Amniotic epithelial cell (primary cell): Measurements from ENCODE around the gene QRFP.
"Not testable (repeated sequence)": the region's sequence is repeated elsewhere in the genome, so short reads cannot be mapped to it uniquely, and the experiment has no call there.

Experiments used
- DNase-seq: peaks from one replicate; pipeline ENCODE4 v3.0.0-alpha.2; 2010; ENCODE audit warnings: low read depth

Gene QRFP

GRCh38 chr9:130849356-130849755, 47.3 kb downstream of the QRFP start:
- DNase-seq = no peak

- not testable (repeated sequence) for DNase-seq
Observed at GRCh38 chr9:130848514-130848913, 48.1 kb downstream of the QRFP start.

DNA sequence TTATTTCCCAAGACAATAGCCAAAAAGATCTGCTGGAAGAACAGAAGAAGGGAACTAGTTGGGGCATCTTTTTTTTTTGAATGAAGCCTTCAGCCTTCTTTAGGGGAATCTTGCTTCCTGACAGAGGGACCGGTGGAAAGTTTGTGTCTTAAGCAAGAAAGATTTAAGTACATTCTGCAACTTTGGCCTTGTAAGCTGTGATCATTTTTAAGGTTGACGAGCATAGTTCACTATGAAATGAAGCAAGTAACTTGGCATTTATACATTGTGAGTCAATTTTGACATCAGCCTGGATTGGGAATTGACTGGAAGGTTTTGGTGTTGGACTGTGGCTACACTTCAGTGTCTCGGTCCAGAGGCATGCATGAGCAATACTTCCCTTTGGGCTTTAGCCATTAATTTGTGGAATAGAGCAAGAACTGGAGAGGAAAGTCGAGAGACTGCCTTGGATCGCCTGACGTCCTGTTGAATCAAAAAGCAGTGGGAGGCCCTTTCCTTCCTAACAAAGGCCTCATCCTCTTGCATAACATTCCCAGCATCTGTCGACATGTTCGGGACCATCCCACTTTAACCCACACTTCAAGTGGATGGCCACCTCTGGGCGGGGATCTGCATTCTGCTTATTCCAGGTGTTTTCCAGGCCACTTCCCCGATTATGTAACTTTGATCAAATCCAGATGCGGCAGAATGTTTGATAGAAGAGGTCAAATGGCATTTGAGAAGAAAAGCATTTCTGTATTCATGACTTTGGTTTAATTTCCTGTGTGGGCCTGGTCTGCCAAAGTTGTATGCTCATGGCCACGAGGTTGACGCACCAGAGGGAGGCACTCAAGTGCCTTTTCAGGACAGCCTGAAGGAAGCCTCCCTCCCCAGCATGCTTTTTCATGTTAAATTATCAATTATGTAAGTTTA, 49.0 kb downstream of the QRFP start:
- peak; percentile 99 for DNase-seq

- DNase-seq = peak; percentile 77
Observed at GRCh38 chr9:130846487-130847305, 49.9 kb downstream of the QRFP start.

DNA sequence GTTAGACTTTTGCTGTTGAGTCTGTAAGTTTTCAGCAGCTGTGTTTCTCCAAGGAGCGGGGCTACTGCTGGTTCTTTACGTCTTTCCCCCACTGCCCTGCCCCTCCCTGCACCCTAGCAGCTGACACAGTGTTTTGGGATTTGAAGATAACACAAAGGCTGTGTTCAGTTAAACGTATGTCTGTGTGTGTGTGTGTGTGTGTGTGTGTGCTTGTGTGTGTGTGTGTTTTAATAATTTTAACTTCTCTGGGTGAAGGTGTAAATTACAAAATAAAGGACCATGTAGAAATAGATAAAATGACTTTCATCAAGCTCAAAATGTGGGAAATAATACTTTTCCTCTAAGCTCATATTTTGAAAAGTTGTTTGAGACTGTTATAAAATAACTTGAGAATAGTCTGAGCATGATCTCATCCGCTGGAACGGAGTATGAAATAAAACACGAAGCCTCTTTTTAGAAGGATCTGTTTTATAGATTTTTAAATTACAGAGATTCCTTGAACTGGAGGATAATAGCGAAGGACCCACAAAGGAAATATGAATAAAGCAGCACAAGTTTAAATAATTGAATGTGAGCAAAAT, 50.6 kb downstream of the QRFP start:
- DNase-seq = peak; percentile 77

DNA sequence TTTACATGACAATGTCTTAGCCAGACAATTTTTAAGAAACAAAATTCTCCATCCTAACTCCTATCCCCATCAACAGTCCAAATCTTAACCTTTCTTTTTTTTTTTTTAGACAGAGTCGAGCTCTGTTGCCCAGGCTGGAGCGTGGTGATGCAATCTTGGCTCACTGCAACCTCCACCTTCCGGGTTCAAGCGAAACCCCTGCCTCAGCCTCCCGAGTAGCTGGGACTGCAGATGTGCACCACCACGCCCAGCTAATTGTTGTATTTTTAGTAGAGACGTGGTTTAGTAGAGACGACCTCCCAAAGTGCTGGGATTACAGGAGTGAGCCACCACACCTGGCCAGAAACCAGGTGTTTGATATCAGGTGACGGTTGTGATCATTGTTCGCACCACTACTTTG, 51.4 kb downstream of the QRFP start:
- DNase-seq = no peak

DNA sequence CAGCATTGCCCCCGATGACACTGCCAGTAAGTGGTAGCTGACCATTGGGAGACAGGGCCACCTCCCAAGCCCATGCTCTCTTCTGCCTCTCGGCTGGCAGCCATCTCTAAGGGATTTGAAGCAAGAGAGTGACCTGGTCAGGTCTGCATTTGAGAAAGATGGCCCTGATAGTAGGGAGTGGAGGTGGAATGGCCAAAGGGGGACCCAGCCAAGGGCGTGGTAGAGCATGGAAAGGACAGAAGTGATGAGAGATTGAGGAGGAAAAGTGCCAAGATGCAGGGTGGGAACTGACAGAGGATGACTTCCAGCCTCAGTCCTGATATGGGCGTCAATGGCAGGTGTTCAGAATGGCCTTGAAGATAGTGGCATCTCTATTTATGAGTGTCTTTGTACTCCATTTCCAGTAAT, 52.6 kb downstream of the QRFP start:
- no peak for DNase-seq

DNA sequence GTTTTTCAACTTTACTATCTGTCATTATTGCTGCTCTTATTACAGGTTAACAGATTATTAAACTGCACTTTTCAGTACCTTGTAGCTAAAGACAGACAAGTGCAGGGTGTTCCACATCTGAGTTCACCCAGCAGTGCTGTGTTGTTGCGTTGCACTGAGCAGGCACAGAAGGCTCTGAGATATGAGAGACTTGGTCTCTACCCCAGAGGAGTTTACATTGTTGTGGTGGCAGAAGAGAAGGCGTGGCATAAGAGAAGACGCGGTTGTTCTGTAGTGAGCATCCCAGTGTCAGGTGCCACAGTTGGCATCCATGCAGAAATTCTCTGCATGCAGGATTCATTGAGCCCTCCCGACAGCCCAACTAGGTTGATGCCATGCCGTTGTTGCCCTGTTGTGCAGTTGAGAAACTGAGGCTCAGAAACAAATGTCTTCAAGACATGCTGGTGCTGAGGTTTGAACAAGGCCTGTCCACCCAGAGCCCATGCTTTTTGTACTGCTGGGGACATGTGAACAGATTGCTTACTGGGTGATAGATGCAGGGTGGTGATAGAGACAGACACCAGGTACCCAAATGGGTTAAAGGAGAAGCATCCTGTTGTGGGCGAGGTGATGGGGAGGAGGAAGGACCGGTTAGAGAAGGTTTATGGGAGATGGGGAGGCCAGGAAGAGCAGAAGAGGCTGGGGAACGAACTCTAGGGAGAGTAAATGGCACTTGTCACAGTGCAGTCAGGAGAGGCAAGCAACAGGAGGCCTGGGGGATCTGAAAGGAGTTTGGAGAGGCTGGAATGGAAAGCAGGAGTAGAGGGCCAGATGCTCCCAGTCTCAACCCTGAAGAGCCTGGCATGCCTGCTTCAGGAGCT, 53.3 kb downstream of the QRFP start:
- DNase-seq = no peak
